NCI-H2227 (cell line): ENCODE measurements around the gene VIPR2.

ENCODE experiments used
- DNase-seq: peaks from one replicate; lab custom pipeline; 2025; ENCODE audit not compliant: unreplicated experiment; lab: John Stamatoyannopoulos, UW

VIPR2 gene

DNA sequence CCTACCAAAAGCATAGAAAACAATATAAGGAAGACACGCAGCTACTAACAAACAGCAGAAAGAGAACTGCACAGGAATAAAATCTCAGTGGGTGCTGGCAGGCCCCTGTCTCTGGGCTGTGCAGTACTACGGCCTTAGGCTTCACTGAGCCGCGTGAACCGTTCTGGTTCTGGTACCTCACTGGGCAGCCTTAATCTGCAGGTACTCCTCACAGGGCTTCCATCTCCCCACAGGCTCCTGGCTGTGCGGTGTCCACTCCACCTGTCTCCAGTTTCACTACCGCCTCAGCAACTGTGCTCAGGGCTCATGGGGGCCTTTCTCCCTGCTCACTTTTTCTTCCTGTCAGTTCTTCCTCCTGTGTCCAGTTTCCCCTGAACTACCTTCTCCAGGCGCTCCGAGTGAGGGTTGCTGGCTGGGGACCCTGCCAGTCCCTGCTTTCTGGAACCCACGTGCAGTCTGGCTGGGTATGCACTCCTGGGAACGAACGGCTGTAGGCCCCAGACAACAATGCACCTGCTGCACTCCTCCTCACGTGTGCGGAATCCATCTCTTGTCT is 75.7 kb downstream of the VIPR2 start:
- DNase-seq = no peak

DNA sequence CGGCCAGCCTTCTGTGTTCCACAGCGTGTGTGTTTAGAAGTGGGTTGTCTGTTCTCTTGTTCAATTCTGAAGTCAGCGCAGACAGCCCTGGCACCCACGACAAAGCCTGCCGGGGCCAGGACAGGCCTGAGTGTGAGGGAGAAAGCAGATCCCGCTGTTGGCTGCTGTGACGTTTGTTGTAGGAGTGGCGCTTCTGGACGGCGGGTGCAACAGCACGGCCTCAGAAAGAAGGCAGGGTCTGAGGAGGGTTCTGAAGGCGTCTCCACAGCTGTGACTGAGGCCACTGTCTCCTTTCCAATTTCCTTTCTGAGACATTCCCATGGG is 76.2 kb downstream of the VIPR2 start:
- DNase-seq = no peak

DNA sequence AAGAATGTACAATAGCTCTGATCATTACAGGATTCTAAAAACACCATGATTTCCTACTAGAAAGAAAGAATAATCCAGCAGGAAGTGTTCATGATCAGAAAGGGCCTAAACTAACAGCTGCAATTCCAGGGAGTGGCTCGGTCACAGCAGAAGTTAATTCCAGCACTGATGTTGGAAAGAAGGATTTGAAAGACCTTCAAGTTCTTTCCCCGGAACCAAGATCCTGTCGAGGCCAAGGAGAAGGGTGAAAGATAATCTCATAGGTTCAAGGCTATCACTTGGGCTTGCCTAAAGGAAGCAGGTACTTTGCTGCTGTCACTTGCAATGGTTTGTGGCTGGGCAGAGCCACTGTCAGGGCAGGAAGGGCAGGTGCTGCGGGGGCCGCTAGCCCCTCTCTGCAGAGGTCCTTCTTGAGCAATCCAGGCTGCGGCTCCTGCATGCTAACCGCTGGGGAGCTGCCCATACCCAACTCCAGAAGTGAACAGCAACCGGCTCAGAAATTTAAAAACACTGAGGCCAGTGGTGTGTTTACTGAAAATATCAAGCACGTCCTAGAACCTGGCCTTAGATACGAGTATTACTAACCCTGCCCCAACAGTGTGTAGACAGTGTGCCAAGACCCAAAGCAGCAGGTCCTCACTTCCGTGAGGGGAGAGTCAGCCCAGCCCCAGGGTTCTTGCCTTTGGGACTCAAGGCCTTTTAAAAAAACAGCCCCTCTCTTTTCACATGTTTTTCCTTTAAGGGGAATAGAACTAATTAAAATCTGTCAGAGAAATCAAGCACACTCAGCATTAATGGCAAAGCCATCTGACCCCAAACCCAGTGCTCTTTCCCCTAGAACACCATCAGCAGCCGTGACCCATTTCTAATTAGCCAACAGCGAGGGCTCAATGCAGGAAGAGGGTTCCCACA is 76.8 kb downstream of the VIPR2 start:
- no peak for DNase-seq

DNA sequence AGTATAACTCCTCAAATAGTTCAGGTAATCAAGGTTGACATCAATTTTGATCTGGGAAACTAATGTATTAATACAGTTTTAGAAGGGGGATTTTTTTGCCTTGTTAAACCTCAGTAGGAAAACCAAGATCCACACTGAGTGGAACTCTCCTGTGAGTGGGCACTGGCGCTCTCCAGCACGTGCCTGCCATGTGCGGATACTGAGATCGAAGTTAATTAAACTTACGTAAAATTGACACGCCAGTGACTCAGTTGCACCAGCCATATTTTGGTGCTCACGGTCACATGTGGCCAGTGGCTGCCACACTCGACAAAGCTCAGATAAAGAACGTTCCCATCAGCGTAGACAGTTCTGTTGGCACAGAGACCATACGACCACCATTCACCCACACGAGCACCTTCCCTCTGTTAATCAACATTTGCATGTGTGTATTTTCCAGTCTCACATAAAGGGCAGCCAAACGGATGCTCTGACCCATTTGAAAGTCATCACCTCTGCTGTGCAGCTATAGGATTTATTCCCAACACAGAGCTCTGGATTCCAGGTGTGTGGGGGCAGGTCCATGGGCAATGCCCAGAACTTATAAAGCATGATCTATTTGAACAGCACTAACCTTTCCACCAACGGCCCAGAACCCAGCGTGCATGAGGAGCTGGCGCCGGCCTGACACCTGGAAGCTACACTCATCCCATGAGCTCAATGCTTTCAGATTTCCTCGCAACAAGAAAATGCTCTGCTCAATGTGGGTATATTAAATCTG is 77.7 kb downstream of the VIPR2 start:
- DNase-seq = no peak

DNA sequence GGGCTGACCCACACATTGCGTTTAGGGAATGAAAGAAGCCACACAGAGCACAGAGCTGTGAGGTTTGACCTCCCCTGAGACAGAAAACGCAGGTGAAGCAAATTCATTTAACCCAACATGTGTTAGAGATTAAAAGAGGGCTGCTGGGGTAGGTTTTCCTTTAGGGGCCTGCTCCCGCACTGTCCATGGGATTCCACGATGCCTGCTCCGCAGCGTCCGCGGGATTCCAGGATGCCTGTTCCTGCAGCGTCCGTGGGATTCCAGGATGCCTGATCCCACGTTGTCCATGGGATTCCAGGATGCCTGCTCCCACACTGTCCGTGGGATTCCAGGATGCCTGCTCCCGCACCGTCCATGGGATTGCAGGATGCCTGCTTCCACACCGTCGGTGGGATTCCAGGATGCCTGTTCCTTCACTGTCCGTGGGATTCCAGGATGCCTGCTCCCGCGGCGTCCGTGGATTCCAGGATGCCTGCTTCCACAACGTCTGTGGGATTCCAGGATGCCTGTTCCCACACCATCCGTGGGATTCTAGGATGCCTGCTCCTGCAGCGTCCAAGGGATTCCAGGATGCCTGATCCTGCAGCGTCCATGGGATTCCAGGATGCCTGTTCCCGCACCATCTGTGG is 78.7 kb downstream of the VIPR2 start:
- DNase-seq = no peak

DNA sequence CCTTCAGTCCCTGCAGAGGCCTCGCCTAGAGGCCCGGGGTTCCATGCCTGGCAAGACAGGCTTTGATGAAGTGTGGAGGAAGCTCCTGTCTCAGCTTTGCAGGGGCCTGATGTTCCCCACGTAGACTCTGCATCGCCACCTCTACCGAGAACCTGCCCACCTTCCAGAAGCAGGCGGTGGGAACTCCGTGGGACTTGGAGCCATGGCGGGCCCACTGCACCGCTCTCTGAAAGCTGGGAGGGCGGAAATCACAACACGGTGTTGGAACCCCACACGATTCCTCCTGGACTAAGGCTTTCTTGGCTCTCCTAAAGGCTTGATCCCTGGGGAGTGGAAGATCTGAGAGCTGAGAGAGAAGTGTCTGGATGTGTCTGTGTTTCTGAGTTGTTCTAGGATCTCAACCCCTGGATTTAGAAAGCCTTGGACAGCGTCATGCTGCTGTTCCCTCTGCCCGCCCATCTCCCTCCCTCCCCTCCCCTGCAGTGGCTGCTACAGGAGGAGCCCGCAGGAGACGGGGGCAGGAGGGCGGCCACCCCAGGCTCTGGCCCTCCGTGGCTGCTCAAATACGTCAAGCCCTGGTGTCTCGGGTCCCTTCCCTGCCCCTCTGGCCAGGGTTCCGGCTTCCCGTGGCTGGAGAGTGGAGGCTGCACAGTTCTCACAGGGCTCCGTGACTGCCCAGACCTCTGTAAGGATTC is 79.7 kb downstream of the VIPR2 start:
- DNase-seq = no peak

DNA sequence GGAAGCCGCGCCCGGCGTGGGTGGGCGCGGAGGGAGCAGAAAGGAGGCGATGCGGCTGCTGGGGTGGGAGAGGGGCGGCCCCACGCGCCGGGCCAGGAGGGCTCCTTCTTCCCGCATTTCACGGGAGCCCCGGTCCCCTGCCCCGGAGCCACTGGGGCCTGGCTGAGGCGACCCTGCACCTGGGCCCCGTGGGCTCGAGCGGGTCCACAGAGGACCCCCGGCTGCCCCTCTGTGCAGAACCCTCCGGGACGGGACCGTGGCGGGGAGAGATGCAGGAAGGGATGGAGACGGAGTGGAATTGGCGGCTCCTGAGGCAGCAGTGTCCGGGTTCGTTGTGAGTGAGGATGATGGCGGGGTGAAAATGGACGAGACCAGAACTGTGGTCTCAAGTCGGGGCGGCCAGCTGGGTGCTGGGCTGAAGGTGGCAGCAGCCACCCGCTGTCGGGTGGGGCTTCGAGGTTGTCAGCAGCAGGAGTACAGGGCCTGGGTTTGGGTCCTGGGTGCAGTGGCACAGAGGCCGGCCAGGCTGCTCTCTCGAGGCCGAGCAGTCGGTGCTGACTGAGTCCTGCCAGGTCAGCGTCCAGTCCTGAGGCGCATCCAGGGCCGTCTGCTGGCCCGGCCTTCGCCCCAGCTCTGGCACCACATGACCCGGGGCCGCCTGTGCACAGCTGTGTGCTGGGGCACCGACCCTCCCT is 80.4 kb downstream of the VIPR2 start:
- no peak for DNase-seq

DNA sequence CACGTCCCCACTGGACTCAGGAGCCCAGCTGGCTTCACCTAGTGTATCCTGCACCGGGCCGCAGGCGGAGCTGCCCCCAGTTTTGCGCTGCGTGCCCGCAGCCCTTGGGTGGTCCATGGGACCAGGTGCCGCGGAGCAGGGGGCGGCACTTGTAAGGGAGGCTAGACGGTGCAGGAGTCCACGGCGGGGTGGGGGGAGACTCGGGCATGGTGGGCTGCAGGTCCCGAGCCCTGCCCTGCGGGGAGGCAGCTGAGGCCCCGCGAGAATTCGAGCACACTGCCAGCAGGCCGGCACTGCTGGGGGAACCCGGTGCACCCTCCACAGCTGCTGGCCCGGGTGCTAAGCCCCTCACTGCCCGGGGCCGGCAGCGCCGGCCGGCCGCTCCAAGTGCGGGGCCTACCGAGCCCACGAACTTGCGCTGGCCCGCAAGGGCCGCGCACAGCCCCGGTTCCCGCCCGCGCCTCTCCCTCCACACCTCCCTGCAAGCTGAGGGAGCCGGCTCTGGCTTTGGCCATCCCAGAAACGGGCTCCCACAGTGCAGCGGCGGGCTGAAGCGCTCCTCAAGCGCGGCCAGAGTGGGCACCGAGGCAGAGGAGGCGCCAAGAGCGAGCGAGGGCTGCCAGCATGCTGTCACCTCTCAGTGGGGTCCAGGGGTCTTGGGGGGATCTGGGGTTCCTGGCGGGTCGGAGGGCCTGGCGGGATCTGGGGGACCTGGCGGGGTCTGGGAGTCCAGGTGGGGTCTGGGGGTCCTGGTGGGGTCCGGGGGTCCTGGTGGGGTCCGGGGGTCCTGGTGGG is 81.4 kb downstream of the VIPR2 start:
- no peak for DNase-seq

DNA sequence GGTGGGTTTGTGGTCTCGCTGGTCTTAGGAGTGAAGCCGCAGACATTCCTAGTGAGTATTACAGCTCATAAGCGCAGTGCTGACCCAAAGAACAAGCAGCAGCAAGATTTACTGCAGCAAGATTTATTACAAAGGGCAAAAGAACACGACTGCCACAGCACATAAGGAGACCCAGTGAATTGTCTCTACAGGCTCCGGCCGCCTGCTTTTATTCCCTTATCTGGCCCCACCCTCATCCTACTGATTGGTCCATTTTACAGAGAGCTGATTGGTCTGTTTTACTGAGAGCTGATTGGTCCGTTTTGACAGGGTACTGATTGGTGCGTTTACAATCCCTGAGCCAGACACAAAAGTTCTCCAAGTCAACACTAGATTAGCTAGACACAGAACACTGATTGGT is 82.1 kb downstream of the VIPR2 start:
- no peak for DNase-seq

DNA sequence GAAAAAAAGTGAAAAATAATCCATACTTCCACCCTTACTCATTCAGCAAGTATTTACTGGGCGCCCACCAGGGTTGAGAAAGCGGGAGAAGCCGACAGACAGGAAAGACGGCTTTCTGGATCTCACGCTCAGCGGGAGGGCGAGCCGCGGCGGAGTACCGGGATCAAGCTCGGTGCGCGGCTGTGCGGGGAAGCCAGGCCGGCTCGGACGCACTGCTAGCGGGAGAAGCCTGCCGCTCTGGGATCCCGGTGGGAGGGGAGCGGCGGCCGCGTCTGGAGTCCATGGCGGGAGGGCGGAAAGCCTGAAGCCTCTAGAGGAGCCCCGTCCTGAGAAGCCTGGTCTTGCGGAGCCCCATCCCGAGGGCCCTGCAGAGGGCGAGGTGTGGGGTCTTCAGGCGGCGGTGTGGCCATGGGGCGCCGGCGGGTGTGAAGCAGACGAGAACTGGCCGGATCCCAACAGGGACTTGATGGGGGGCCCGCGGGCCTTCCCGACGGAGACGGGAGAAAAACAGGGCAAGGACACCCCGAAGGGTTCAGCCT is 82.9 kb downstream of the VIPR2 start:
- DNase-seq = no peak

DNA sequence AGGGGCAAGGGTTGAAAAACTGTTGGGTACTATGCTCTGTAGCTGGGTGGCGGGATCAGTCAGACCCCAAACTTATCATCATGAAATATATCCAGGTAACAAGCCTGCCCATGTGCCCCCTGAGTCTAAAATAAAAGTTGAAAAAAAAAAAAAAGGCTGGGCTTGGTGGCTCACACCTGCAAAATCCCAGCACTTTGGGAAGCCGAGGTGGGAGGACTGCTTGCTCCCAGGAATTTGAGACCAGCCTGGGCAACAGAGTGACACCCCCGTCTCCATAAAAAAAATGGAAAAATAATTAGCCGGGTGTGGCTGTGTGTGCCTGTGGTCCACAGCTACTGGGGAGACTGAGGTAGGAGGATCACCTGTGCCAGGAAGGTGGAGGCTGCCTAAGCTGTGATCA is 83.5 kb downstream of the VIPR2 start:
- no peak for DNase-seq

DNA sequence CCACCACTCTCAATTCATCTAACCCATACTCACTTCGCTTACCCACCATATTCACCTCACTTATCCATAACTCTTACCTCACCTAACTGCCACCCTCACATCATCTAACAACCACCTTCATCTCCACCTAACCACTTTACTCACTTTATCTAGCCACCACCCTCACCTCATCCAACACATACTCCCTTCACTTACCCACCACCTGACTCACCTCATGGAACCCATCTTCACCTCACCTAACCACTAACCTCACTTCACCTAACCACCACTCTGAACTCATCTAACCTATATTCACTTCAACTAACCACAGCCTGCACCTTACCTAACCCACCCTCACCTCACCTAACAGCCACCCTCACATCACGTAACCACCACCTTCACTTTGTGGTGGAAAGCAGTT is 84.2 kb downstream of the VIPR2 start:
- DNase-seq = no peak

DNA sequence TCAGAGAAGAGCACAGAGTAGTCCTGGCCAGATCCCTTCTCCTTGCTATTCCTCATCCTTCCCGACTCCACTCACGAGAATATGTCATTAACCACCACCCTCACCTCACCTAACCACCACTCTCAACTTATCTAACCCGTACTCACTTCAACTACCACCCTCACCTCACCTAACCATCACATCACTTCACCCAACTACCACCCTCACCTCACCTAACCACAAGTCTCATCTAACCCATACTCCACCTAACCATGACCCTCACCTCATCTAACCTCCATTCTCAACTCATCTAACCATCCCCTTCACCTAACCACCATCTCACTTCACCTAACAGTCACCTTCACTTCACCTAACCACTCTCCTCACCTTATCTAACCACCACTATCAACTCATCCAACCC is 85.0 kb downstream of the VIPR2 start:
- no peak for DNase-seq

DNA sequence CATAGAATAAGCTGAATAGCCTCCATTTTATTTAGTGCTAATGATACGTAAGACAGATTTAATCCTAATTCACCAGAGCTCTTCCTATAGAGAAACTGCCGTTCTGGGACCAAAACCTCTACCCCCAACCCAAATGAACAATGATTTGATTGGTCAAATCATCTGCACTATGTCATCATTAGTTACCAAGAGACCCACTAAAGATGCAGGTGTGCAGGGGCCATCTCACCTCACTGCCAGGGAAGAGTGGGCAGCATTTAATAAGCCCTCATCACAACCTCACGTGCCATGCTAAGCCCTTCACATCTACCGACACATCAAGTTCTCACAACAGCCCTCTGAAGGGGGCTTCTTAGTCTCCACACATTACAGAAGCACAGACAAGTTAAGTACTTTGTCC is 87.0 kb downstream of the VIPR2 start:
- no peak for DNase-seq

DNA sequence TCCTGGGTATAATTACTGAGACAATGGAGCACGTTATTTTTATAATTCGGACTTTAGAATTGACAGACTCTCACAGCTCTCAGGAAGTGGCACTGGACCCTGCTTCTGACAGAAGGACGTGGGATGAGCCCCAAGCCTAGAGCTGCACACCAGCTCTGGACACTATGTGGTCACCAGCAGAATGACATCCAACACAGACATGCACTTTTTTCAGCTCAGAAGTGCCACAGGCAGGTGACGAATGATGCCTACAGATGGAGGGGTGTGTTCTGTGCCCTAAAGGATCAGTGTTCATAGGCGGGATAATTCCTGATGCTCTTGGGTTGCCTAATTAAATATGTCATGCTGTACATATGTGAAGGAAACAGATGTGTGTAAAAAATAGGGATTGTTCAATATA is 87.9 kb downstream of the VIPR2 start:
- peak; percentile 45 for DNase-seq

DNA sequence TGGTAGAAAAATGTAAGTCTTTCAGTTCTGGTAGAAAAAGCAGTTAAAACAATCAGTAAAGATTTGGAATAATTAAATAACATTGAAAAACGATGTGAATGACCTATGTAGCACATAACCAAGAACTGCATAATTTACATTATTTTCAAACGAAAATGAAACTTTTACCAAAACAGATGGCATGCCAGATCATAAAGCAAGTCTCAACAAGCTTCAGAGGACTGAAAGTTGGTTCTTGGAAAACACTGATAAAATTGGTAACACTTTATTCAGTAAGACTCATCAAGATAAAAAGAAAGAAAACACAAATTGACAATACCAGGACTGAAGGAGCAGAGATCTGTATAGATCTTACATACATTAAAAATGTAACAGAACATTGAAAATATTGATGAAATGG is 92.8 kb downstream of the VIPR2 start:
- no peak for DNase-seq

DNA sequence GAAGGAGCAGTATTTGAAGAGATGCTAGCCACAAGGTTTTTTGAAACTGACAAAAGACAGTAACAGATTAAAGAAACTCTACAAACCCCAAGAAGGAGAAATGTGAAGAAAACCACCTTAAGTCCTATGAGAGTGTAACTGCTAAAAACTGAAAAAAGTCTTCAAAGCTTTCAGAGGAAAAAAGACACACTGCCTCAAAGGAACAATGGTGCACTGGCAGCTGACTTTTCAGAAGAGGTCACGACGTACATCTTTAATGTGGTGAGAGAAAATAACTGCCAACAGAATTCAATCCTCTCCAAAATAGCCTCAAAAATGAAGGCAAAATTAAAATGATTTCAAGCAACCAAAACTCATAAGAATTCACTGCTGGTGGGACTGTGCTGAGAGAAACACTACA is 94.0 kb downstream of the VIPR2 start:
- no peak for DNase-seq

DNA sequence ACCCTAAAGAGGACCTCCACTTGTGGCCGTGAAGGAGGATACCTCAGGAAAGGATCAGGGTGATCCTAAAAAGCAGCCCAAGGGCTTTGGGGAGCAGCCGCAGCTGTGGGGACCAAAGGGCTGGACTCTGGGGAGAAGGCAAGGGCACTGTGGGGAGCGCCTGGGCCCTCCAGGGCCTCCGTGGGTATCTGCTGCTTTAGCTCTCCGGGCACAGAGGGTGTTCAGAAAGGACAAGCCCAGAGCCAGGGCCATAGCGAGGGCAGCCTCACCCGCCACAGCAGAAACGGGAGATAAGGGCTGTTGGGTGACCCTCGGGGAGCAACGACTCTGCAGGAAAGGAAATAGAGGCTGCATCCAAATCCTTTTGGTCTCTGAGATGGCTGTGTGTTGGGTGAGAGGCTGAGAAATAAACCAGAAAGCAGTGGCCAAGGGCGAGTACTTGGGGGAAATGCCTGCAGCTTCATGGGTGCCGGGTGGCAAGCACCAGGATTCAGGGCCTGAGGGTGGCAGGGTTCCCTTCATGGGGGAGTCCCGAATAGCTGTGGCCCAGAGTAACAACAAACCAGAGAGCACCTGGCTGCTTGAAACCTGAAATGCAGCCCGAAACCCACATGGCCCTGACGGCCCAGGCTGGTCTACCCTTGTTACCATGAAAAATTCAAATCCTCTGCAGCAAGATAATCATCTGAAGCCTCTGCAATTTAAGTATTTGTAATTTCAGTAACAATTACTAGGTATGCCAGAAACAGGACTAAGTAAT is 95.2 kb downstream of the VIPR2 start:
- DNase-seq = no peak

DNA sequence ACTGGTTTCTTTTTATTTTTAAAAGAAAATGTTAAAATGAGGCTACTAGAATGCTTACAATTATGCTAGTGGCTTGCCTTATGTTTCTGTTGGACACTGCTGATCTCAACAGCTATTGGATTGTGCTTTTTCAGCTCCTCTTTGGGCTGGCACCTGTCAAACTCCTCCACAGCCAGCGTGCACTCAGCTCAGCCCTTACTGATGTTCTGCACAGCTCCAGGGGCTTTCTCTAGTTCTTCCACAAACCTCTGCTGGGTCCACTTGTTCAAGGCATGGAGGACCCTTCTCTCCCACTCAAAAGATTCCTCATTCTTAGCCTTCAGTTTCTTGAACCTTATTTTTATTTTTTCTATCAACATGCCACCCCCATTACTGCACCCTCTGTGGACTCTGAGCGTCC is 96.0 kb downstream of the VIPR2 start:
- no peak for DNase-seq
